ENCODE data around the gene PRR35. TPM values are rescaled to one million over a fixed set of nuclear protein-coding genes. Genes with fewer than 3 reads are reported as not detected.

PRR35 gene
- total RNA-seq, 6 experiments from 2014 or later: not detected

DNA sequence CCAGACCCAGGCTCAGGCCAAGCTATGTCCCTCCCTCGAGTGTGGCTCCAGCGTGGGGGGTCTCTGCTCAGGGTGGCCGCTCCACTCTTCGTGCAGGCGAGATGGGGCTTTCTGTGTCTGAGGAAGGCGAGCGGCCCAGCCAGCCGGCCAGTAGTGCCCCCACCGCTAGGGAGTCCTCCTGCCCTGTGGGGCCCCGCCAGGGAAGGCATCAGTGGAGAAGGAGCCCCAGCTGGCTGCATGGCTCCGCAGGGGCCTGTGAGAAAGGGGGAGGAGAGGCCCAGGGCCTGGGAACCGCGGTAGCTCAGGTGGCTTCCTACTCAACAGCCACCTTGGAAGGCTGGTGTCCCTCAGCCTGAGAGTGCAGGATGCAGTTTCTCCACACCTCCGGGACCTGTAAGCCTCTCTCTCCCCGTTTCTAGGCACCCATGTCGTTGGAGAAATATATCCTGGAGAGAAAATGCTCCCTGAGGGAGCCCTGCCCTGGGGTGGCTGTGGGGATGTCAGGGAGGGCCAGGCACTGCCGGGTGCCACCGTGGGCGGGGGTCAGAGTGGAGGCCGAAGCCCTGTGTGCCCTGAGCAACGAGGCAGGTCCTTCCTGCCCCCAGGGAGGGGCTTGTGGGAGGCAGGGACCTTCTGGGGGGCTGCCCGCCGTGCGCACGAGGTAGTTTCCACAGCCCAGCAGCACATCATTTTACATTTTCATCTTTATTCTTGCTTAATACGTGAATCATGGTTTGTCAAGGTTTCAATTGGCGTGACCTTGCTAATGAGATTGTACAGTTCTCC is 12.9 kb downstream of the PRR35 start:
- Mint-ChIP-seq H3K4me3 (no peak overlapping the region), H3K27me3 (ENCODE audit: insufficient read depth) (peaks cover 5% of the 10 kb centered on the region), H3K9me3 (no peaks in the 10 kb centered on the region), H3K4me1 (ENCODE audit: low read depth) (peaks cover 23% of the 10 kb centered on the region), H3K27ac (no peak overlapping the region), H3K36me3 (ENCODE audit: low read depth) (no peaks in the 10 kb centered on the region)
- no peak for DNase-seq
- TF ChIP-seq, protein P1, sequence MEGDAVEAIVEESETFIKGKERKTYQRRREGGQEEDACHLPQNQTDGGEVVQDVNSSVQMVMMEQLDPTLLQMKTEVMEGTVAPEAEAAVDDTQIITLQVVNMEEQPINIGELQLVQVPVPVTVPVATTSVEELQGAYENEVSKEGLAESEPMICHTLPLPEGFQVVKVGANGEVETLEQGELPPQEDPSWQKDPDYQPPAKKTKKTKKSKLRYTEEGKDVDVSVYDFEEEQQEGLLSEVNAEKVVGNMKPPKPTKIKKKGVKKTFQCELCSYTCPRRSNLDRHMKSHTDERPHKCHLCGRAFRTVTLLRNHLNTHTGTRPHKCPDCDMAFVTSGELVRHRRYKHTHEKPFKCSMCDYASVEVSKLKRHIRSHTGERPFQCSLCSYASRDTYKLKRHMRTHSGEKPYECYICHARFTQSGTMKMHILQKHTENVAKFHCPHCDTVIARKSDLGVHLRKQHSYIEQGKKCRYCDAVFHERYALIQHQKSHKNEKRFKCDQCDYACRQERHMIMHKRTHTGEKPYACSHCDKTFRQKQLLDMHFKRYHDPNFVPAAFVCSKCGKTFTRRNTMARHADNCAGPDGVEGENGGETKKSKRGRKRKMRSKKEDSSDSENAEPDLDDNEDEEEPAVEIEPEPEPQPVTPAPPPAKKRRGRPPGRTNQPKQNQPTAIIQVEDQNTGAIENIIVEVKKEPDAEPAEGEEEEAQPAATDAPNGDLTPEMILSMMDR (IDR thresholded peaks at IDR 0.05): no peak

- Mint-ChIP-seq H3K27me3 (ENCODE audit: insufficient read depth) (peaks cover 5% of the 10 kb centered on the region), H3K9me3 (no peaks in the 10 kb centered on the region), H3K27ac (no peak overlapping the region), H3K4me3 (no peak overlapping the region), H3K36me3 (ENCODE audit: low read depth) (no peaks in the 10 kb centered on the region), H3K4me1 (ENCODE audit: low read depth) (peaks cover 19% of the 10 kb centered on the region)
- TF ChIP-seq, protein P1 (IDR thresholded peaks at IDR 0.05): no peak
- no peak for DNase-seq
Measured at GRCh38 chr16:574021-574760, 14.0 kb downstream of the PRR35 start.

- TF ChIP-seq, protein P1 (IDR thresholded peaks at IDR 0.05): no peak
- peaks cover 14% of the 10 kb centered on the region for H3K4me1 Mint-ChIP-seq (ENCODE audit: low read depth)
- H3K4me3 Mint-ChIP-seq: no peak overlapping the region
Measured at GRCh38 chr16:575354-576196, 15.4 kb downstream of the PRR35 start.

GRCh38 chr16:576197-576822 is 16.1 kb downstream of the PRR35 start:
- Mint-ChIP-seq H3K9me3 (no peaks in the 10 kb centered on the region), H3K4me1 (ENCODE audit: low read depth) (peaks cover 7% of the 10 kb centered on the region), H3K36me3 (ENCODE audit: low read depth) (no peaks in the 10 kb centered on the region), H3K27me3 (ENCODE audit: insufficient read depth) (no peaks in the 10 kb centered on the region), H3K4me3 (no peak overlapping the region), H3K27ac (no peak overlapping the region)
- DNase-seq: no peak
- TF ChIP-seq, protein P1 (IDR thresholded peaks at IDR 0.05): no peak

More at GRCh38 chr16:575354-576196, 15.4 kb downstream of the PRR35 start:
- H3K36me3 Mint-ChIP-seq (ENCODE audit: low read depth): no peaks in the 10 kb centered on the region
- H3K9me3 Mint-ChIP-seq: no peaks in the 10 kb centered on the region
- DNase-seq: no peak
- H3K27me3 Mint-ChIP-seq (ENCODE audit: insufficient read depth): peaks cover 5% of the 10 kb centered on the region
- H3K27ac Mint-ChIP-seq: no peak overlapping the region

DNA sequence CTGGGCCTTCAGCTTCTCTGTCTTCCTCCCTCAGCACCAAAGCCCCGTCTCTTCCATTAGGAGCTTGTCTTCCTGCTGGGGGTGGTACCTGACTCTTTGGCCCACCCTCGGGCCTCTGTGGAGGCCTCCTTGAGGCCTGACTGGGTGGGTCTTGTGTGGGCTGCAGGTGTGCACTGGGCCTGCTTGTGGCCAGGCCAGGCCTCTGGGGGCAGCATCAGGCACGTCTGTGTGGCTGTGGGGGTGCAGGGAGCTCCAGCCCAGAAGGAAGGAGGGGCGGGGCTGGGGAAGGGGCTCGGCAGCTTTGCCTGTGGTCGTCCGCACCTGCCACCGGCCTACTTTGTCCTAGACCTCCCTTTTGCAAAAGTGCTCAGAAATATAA is 16.6 kb downstream of the PRR35 start:
- peaks cover 2% of the 10 kb centered on the region for H3K4me1 Mint-ChIP-seq (ENCODE audit: low read depth)
- no peaks in the 10 kb centered on the region for H3K36me3 Mint-ChIP-seq (ENCODE audit: low read depth)
- H3K27me3 Mint-ChIP-seq (ENCODE audit: insufficient read depth): no peaks in the 10 kb centered on the region
- DNase-seq: no peak
- H3K27ac Mint-ChIP-seq: no peak overlapping the region
- no peak overlapping the region for H3K4me3 Mint-ChIP-seq
- no peaks in the 10 kb centered on the region for H3K9me3 Mint-ChIP-seq
- TF ChIP-seq, protein P1 (IDR thresholded peaks at IDR 0.05): no peak
